ENCODE measurements around the gene TGM5.
"Not testable (repeated sequence)": the region's sequence is repeated elsewhere in the genome, so short reads cannot be mapped to it uniquely, and the experiment has no call there.

The TGM5 gene

GRCh38 chr15:43214592-43215295 lies 52.0 kb downstream of the TGM5 start:
- DNase-seq, result no peak

GRCh38 chr15:43214169-43214568 lies 52.6 kb downstream of the TGM5 start:
- no peak for DNase-seq

- DNase-seq, result no peak
Measured at GRCh38 chr15:43213466-43213865, 53.3 kb downstream of the TGM5 start.

- no peak for DNase-seq
Measured at GRCh38 chr15:43212951-43213350, 53.8 kb downstream of the TGM5 start.

- no peak for DNase-seq
Measured at GRCh38 chr15:43212299-43212698, 54.4 kb downstream of the TGM5 start.

- DNase-seq, result no peak
Measured at GRCh38 chr15:43211224-43211735, 55.4 kb downstream of the TGM5 start.

GRCh38 chr15:43210807-43211206 lies 55.9 kb downstream of the TGM5 start:
- no peak for DNase-seq

GRCh38 chr15:43210172-43210745 lies 56.5 kb downstream of the TGM5 start:
- no peak for DNase-seq

GRCh38 chr15:43209059-43209824 lies 57.5 kb downstream of the TGM5 start:
- no peak for DNase-seq

- DNase-seq, result no peak
Measured at GRCh38 chr15:43208052-43209002, 58.4 kb downstream of the TGM5 start.

- no peak for DNase-seq
Measured at GRCh38 chr15:43207024-43207423, 59.7 kb downstream of the TGM5 start.

GRCh38 chr15:43206054-43206453 lies 60.7 kb downstream of the TGM5 start:
- DNase-seq, result no peak

GRCh38 chr15:43204016-43204901 lies 62.5 kb downstream of the TGM5 start:
- peak in 3 of 5 experiments; percentile 17 to 56 (median 22) for DNase-seq

GRCh38 chr15:43199945-43200488 lies 66.7 kb downstream of the TGM5 start:
- peak in 1 of 5 experiments; percentile 5 for DNase-seq

GRCh38 chr15:43198992-43199391 lies 67.7 kb downstream of the TGM5 start:
- DNase-seq, result no peak

- not testable (repeated sequence) for DNase-seq
Measured at GRCh38 chr15:43198556-43198955, 68.2 kb downstream of the TGM5 start.

GRCh38 chr15:43197773-43198172 lies 69.0 kb downstream of the TGM5 start:
- not testable (repeated sequence) for DNase-seq

GRCh38 chr15:43196760-43197548 lies 69.8 kb downstream of the TGM5 start:
- no peak for DNase-seq

GRCh38 chr15:43194795-43195194 lies 71.9 kb downstream of the TGM5 start:
- DNase-seq, result no peak

GRCh38 chr15:43193710-43194109 lies 73.0 kb downstream of the TGM5 start:
- DNase-seq, result no peak
